ENCODE results near the gene BAZ2B.
"Not testable (repeated sequence)": the region's sequence is repeated elsewhere in the genome, so short reads cannot be mapped to it uniquely, and the experiment has no call there.

BAZ2B gene

DNA sequence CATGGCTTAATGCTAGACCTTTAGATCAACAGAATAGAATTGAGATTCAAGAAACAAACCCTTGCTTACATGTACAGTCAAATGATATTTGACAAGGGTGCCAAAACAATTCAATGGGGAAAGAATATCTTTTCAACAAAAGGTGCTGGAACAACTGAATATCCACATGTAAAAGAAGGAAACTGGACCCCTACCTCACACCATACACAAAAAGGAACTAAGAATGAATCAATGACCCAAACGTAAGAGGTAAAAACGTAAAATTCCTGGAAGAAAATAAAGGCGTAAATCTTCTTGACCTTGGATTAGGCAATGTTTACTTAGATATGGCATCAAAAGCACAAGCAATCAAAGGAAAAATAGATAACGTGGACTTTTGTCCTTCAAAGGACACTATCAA, 43.1 kb downstream of the BAZ2B start:
- DNase-seq = no peak

DNA sequence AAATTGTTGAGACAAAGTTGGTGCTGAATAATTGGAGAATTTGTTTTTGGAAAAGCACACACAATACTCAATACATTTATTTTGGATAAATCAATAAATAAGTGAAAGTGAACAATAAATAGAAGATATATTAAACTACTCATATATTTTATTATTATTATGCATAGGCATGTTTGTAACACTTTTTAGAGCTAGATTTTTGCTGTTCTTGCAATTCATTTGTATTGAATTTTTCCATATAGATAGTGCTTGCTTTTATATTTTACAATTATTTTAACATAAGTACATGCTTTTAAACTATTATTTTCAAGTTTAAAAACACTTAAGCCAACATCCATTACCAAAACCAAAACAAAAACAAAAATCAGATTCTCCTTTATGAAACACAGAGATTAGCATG, 43.9 kb downstream of the BAZ2B start:
- no peak for DNase-seq

- DNase-seq = no peak
Measured at GRCh38 chr2:159571540-159572260, 44.6 kb downstream of the BAZ2B start.

DNA sequence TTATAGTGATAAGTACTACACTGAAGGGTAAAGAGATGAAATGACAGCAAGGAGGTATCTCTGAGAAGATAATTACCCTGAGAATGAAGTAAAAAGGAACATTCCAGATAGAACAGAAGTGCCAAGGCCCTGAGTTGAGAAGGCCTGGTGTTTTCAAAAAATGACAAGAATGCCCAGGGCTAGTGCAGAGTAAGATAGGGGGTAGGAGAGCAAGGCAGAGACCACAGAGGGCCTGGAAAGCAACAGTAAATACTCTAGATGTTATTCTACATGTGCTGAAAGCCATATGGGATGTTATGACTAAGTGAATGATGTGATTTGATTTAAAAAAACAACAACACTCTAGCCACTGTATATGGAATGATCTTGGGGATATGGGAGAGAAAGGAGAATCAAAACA, 52.3 kb downstream of the BAZ2B start:
- no peak for DNase-seq

- peak; percentile 82 to 87 for DNase-seq
Measured at GRCh38 chr2:159562248-159562647, 54.1 kb downstream of the BAZ2B start.

GRCh38 chr2:159561786-159562185, 54.6 kb downstream of the BAZ2B start:
- DNase-seq = peak; percentile 40 to 53

GRCh38 chr2:159561242-159561641, 55.1 kb downstream of the BAZ2B start:
- DNase-seq = no peak

DNA sequence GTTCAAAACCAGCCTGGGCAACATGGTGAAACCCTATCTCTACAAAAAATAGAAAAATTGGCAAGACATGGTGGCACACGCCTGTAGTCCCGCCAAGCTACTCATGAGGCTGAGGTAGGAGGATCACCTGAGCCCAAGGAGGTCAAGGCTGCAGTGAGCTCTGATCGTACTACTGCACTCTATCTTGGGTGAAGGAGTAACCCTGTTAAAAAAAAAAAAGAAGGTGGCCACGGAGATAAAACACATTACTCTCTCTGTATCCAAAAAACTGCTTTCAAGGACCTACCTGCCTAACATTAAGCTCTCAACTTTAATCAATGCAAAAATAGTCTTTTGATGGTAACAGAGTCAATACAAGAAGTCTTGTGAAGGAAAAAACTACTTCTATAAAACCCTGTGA, 57.3 kb downstream of the BAZ2B start:
- no peak for DNase-seq

GRCh38 chr2:159558479-159558878, 57.9 kb downstream of the BAZ2B start:
- DNase-seq = no peak

GRCh38 chr2:159557437-159558034, 58.8 kb downstream of the BAZ2B start:
- peak; percentile 19 to 28 for DNase-seq

GRCh38 chr2:159555651-159556392, 60.5 kb downstream of the BAZ2B start:
- peak; percentile 84 to 90 for DNase-seq

- DNase-seq = no peak
Measured at GRCh38 chr2:159553727-159554126, 62.6 kb downstream of the BAZ2B start.

DNA sequence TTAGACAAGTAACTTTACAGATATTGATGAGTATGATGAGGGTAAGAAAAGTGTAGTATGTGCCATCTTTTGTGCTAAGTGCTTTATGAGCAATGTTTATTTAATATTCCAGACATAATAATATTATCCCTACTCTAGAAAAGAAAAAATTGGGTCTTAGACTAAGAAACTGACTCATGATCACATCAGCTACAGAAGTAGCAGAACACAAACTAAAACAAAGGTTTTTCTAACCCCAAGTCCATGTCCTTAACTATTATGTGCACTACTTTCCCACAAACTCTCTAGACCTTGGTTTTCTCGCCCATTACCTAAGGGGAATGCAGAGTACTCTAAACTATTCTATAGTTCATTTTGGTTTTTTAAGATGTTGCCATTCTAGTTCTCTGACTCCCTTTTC, 64.5 kb downstream of the BAZ2B start:
- no peak for DNase-seq

GRCh38 chr2:159550231-159550630, 66.1 kb downstream of the BAZ2B start:
- peak in 1 of 2 donors; percentile 9 for DNase-seq

- peak; percentile 31 to 50 for DNase-seq
Measured at GRCh38 chr2:159549234-159549633, 67.1 kb downstream of the BAZ2B start.

DNA sequence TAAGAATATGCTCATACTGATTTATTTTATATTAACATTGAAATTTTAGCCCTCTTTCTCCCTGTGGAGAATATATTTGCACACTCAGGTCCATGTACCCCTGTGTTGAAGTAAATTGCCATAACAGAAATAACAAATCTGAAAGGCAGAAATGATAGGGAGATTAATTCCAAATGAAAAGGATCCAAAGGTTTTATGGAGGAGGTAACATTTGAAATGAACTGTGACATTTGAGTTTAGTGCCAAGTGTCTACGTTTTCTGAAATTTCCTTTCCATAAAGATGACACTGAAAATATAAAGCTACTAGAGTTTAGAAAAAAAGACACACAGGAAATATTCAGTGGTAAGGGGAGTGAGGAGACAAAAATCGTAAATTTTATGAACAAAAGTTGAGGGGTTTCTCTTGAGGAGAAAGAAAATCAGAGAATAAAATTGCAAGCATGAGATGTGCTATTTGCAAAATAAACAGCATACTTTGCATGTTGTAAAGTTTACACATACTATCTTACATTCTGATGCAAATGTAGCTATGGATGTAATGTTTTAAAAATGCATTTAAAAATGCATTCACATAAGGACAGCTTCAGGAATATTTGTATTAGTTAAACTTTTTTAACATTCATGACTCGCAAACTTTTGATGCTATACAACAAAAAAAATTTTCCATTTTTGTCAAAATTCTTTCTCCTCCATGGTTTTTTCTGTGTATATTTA, 69.5 kb downstream of the BAZ2B start:
- no peak for DNase-seq

- no peak for DNase-seq
Measured at GRCh38 chr2:159546039-159546438, 70.3 kb downstream of the BAZ2B start.

DNA sequence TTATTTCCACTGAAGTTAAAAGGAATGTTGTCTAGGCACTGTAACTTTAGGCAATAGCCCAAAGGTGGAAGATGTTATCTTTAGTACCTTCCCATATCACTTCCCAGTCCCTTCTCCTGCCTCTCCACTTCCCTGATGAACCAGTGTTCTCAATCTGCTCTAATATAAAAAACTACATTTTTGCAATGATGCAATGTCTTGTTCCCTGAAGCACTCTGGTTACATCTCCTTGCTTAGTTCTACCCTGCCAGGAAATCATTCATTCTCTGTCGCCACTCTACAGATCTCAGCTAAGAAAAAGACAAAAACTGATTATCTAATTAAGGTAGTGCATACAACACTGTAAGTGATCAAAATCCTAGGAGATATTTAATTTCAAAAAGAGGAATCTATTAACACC, 71.3 kb downstream of the BAZ2B start:
- no peak for DNase-seq

GRCh38 chr2:159542101-159542500, 74.2 kb downstream of the BAZ2B start:
- no peak for DNase-seq

DNA sequence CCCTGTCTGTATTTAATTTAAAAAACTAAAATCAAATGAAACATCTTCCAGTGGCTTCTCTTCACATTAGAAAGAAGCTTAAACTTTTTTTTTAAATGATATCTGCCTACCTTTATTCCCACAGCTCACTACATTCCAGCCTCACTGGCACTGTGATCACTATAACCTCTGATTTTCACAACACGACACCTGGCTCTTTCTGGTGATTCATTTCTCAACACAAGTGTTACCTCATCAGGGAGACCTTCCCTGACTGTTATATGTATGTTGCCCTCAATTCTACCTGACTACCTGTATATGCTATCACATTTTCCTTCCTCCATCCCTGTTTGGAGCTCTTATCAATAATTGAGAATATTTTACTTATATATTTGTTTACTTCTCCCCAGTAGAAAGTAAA, 76.6 kb downstream of the BAZ2B start:
- no peak for DNase-seq

DNA sequence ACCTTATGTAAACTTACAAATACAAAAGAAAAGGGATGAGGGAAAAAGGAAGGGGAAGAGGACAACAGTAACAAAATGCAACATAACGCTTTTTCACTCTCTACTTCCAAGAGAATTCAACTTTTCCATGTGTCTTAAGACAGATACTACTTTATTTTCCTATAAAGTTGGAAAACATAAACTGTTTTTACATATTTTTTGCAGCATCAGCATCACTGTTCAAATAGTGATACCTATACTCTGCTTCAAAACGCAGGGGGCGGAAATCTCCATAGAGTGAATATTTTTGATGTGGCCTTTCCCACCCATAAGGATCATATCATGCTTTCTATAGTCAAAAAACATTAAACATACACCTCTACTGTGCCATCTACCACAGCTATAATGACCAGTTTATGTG, 77.5 kb downstream of the BAZ2B start:
- DNase-seq = no peak

GRCh38 chr2:159535261-159535660, 81.1 kb downstream of the BAZ2B start:
- DNase-seq = not testable (repeated sequence)

GRCh38 chr2:159531475-159531874, 84.9 kb downstream of the BAZ2B start:
- DNase-seq = no peak

All from inflammatory macrophage treated with lipopolysaccharide for 1 hour (primary cell).